SH-SY5Y (cell line): ENCODE results near the gene ERVFRD-1.

Experiments used
- GATA2 ChIP-seq: IDR thresholded peaks from 2 replicates; pipeline ENCODE4 v1.6.1; 2011; ENCODE audit warnings: mild to moderate bottlenecking, low read depth, low read length
- GATA3 ChIP-seq: IDR thresholded peaks from 2 replicates; pipeline ENCODE4 v1.6.1; 2011; ENCODE audit warnings: low read depth, mild to moderate bottlenecking, low read length, moderate library complexity

ERVFRD-1 gene

GRCh38 chr6:11054722-11055121 lies 56.8 kb downstream of the ERVFRD-1 start:
- TF ChIP-seq GATA2 (no peak), GATA3 (no peak)

GRCh38 chr6:11053307-11053706 lies 58.2 kb downstream of the ERVFRD-1 start:
- TF ChIP-seq GATA3 = no peak
- no peak for TF ChIP-seq GATA2
